ENCODE results near the gene PICALM. TPM values are rescaled to one million over a fixed set of nuclear protein-coding genes. Genes with fewer than 3 reads are reported as not detected.

PICALM gene
- total RNA-seq, 1 experiment from 2014 or later, result 321 TPM

GRCh38 chr11:86052693-86053641 is 15.9 kb downstream of the PICALM start:
- ChIA-PET CTCF (interaction anchor here (0.8 to 1.9 kb wide), 8 partner anchors 9 to 198 kb away, joined by 3 to 7 read pairs (median 3); partner anchors contain the start of genes CCDC83 and PICALM), POLR2A (interaction anchor here (0.5 to 2.1 kb wide), 2 partner anchors 16 to 192 kb away, joined by 10 to 24 read pairs; partner anchors contain the start of gene PICALM)
- Mint-ChIP-seq H3K9me3 (ENCODE audit: unreplicated experiment) (no peaks in the 10 kb centered on the region), H3K4me1 (ENCODE audit: low read depth, unreplicated experiment) (peaks cover 26% of the 10 kb centered on the region), H3K36me3 (ENCODE audit: insufficient read depth, unreplicated experiment) (peaks cover 14% of the 10 kb centered on the region), H3K27ac (ENCODE audit: unreplicated experiment) (peak overlapping the region; percentile 29), H3K27me3 (ENCODE audit: insufficient read depth, unreplicated experiment) (no peaks in the 10 kb centered on the region), H3K4me3 (ENCODE audit: unreplicated experiment) (peak overlapping the region; percentile 22)
- DNase-seq, result peak; percentile 65 to 75
- TSS peak; percentile 0 for BruUV-seq (replicated peaks)
- Histone ChIP-seq H3K27me3 (replicated peaks; ENCODE audit: control insufficient read depth, insufficient read depth, low read length) (no peaks in the 10 kb centered on the region), H3K4me1 (peaks cover 29% of the 10 kb centered on the region), H3K9me3 (no peaks in the 10 kb centered on the region), H3K4me3 (ENCODE audit: low read depth, low read length) (no peak overlapping the region), H3K36me3 (ENCODE audit: control insufficient read depth, insufficient read depth, low read length) (no peaks in the 10 kb centered on the region)
- no peak for TF ChIP-seq CTCF (IDR thresholded peaks at IDR 0.05; ENCODE audit: insufficient read depth in 1 of 2, low read depth in 1 of 2, low read length in 1 of 2, severe bottlenecking in 1 of 2, unreplicated experiment in 1 of 2)
- intact Hi-C loops (cut with micrococcal nuclease; ENCODE audit: unreplicated experiment), result loop anchor here (1.0 kb wide), 2 partner anchors 14 to 81 kb away; no protein-coding TSS in a partner anchor

- Histone ChIP-seq H3K9me3 (no peaks in the 10 kb centered on the region), H3K4me3 (ENCODE audit: low read depth, low read length) (no peak overlapping the region), H3K27me3 (replicated peaks; ENCODE audit: control insufficient read depth, insufficient read depth, low read length) (no peaks in the 10 kb centered on the region), H3K4me1 (peaks cover 44% of the 10 kb centered on the region), H3K36me3 (ENCODE audit: control insufficient read depth, insufficient read depth, low read length) (no peaks in the 10 kb centered on the region)
- no peak for DNase-seq
- Mint-ChIP-seq H3K4me1 (ENCODE audit: low read depth, unreplicated experiment) (peaks cover 46% of the 10 kb centered on the region), H3K27me3 (ENCODE audit: insufficient read depth, unreplicated experiment) (no peaks in the 10 kb centered on the region), H3K9me3 (ENCODE audit: unreplicated experiment) (no peaks in the 10 kb centered on the region), H3K36me3 (ENCODE audit: insufficient read depth, unreplicated experiment) (peaks cover 14% of the 10 kb centered on the region), H3K4me3 (ENCODE audit: unreplicated experiment) (no peak overlapping the region), H3K27ac (ENCODE audit: unreplicated experiment) (no peak overlapping the region)
- BruUV-seq (replicated peaks), result no TSS peak
- TF ChIP-seq CTCF (IDR thresholded peaks at IDR 0.05; ENCODE audit: insufficient read depth in 1 of 2, low read depth in 1 of 2, low read length in 1 of 2, severe bottlenecking in 1 of 2, unreplicated experiment in 1 of 2), result no peak
- ChIA-PET CTCF (no interaction called here), POLR2A (no interaction called here)
- intact Hi-C loops (cut with micrococcal nuclease; ENCODE audit: unreplicated experiment), result no loop called here
Measured at GRCh38 chr11:86050196-86050709, 18.6 kb downstream of the PICALM start.

GRCh38 chr11:86047275-86047991 is 21.5 kb downstream of the PICALM start:
- no TSS peak for BruUV-seq (replicated peaks)
- Histone ChIP-seq H3K36me3 (ENCODE audit: control insufficient read depth, insufficient read depth, low read length) (no peaks in the 10 kb centered on the region), H3K27me3 (replicated peaks; ENCODE audit: control insufficient read depth, insufficient read depth, low read length) (no peaks in the 10 kb centered on the region), H3K4me3 (ENCODE audit: low read depth, low read length) (no peak overlapping the region), H3K9me3 (no peaks in the 10 kb centered on the region), H3K4me1 (peaks cover 51% of the 10 kb centered on the region)
- Mint-ChIP-seq H3K4me1 (ENCODE audit: low read depth, unreplicated experiment) (peaks cover 50% of the 10 kb centered on the region), H3K36me3 (ENCODE audit: insufficient read depth, unreplicated experiment) (peaks cover 6% of the 10 kb centered on the region), H3K27ac (ENCODE audit: unreplicated experiment) (no peak overlapping the region), H3K4me3 (ENCODE audit: unreplicated experiment) (no peak overlapping the region), H3K9me3 (ENCODE audit: unreplicated experiment) (no peaks in the 10 kb centered on the region), H3K27me3 (ENCODE audit: insufficient read depth, unreplicated experiment) (no peaks in the 10 kb centered on the region)
- TF ChIP-seq CTCF (IDR thresholded peaks at IDR 0.05; ENCODE audit: insufficient read depth in 1 of 2, low read depth in 1 of 2, low read length in 1 of 2, severe bottlenecking in 1 of 2, unreplicated experiment in 1 of 2), result no peak
- CTCF ChIA-PET, result interaction anchor here (0.6 to 1.2 kb wide), 3 partner anchors 146 to 247 kb away, joined by 3 to 4 read pairs (median 3); no protein-coding TSS in a partner anchor
- no peak for DNase-seq
- intact Hi-C loops (cut with micrococcal nuclease; ENCODE audit: unreplicated experiment), result no loop called here
- POLR2A ChIA-PET, result no interaction called here

All from Caco-2 (cell line).